ENCODE results near the gene ZNF423. TPM values are rescaled to one million over a fixed set of nuclear protein-coding genes. Genes with fewer than 3 reads are reported as not detected.

Gene ZNF423
- total RNA-seq, 1 donor from 2014 or later = 12.3 TPM

- no peak for DNase-seq (ENCODE audit: low spot score)
These were observed 415.5 kb downstream of the ZNF423 start for GRCh38 chr16:49440156-49441065.

GRCh38 chr16:49439676-49440075, 416.2 kb downstream of the ZNF423 start:
- no peak for DNase-seq (ENCODE audit: low spot score)

- no peak for DNase-seq (ENCODE audit: low spot score)
These were observed 416.9 kb downstream of the ZNF423 start for GRCh38 chr16:49439050-49439449.

Other genes with a start within 250 kb of the ZNF423 start
- gene CNEP1R1, start 169.1 kb upstream of the ZNF423 start, total RNA-seq (ENCODE audit: insufficient read depth, low replicate concordance) = 38.3 TPM
- 34.4 TPM for gene HEATR3, start 209.9 kb upstream of the ZNF423 start, total RNA-seq (ENCODE audit: insufficient read depth, low replicate concordance)

Data from umbilical cord (tissue), 2 donors.